Spleen (tissue), 7 donors: Measurements from ENCODE around the gene AMIGO3.

Experiments used
- POLR2AphosphoS5 ChIP-seq, 3 donors: sonication (generic); formaldehyde crosslinking; IDR thresholded peaks; one replicate each; pipeline ENCODE4 v1.5.1; 2017; ENCODE audit warnings: antibody characterized with exemption in 3 of 3
- TF ChIP-seq, protein P1 (sequence below), 11 experiments: fragments of 200-600 bp in 7 of 11; fragments of 450-650 bp in 4 of 11; sonication (generic) in 4 of 11; IDR thresholded peaks in 8 of 11; conservative IDR thresholded peaks in 3 of 11; 1 replicate in 7 of 11; 2 replicates in 4 of 11; pipeline versions ENCODE4 v1.4.0 to v1.8.0; 2016 to 2021; ENCODE audit warnings: antibody characterized with exemption in 11 of 11, inconsistent platforms in 4 of 11, mild to moderate bottlenecking in 1 of 11
- donor health status: DM: no; HTN: no; CAD: no; lungs with moderate emphysema.
- donor health status: DM: no; HTN: no; CAD: no.
- donor health status: DM: no; HTN: no; CAD: no.

- TF ChIP-seq, protein P1, sequence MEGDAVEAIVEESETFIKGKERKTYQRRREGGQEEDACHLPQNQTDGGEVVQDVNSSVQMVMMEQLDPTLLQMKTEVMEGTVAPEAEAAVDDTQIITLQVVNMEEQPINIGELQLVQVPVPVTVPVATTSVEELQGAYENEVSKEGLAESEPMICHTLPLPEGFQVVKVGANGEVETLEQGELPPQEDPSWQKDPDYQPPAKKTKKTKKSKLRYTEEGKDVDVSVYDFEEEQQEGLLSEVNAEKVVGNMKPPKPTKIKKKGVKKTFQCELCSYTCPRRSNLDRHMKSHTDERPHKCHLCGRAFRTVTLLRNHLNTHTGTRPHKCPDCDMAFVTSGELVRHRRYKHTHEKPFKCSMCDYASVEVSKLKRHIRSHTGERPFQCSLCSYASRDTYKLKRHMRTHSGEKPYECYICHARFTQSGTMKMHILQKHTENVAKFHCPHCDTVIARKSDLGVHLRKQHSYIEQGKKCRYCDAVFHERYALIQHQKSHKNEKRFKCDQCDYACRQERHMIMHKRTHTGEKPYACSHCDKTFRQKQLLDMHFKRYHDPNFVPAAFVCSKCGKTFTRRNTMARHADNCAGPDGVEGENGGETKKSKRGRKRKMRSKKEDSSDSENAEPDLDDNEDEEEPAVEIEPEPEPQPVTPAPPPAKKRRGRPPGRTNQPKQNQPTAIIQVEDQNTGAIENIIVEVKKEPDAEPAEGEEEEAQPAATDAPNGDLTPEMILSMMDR (IDR thresholded peaks at IDR 0.05 in 8 of 11, conservative IDR thresholded peaks at IDR 0.05 in 3 of 11): no peak
- TF ChIP-seq POLR2AphosphoS5 (IDR thresholded peaks at IDR 0.05): peak in 1 of 3 donors; percentile 50
Measured at GRCh38 chr3:49713336-49714105, 6.0 kb downstream of the AMIGO3 start.
